Ovary (tissue), 9 donors: ENCODE measurements around the gene MPPED1. TPM values are rescaled to one million over a fixed set of nuclear protein-coding genes. Genes with fewer than 3 reads are reported as not detected.

Experiments
- DNase-seq, 5 donors: peaks; one replicate each; pipeline ENCODE4 v3.0.0-alpha.2; 2019 to 2020
- H3K27ac ChIP-seq, 2 donors: fragments of 200-600 bp; one replicate each; pipeline versions ENCODE4 v1.5.1 to v1.8.0; 2019 to 2022
- H3K27me3 ChIP-seq: fragments of 200-600 bp; one replicate; pipeline ENCODE4 v1.8.0; 2022
- H3K36me3 ChIP-seq: fragments of 200-600 bp; sonication (generic); one replicate; pipeline ENCODE4 v1.5.1; 2019
- H3K4me1 ChIP-seq: one replicate; pipeline ENCODE4 v1.8.1; 2013; ENCODE audit warnings: mild to moderate bottlenecking, moderate library complexity; ENCODE audit not compliant: insufficient read depth
- H3K4me3 ChIP-seq: fragments of 200-600 bp; sonication (generic); one replicate; pipeline ENCODE4 v1.5.1; 2017
- H3K9me3 ChIP-seq, 2 donors: fragments of 200-600 bp in 1 of 2; sonication (generic) in 1 of 2; one replicate each; pipeline versions ENCODE4 v1.5.1 to v1.8.1; 2013 to 2019; ENCODE audit warnings: mild to moderate bottlenecking in 1 of 2, moderate library complexity in 1 of 2
- EP300 ChIP-seq: sonication (generic); formaldehyde crosslinking; IDR thresholded peaks from one replicate; pipeline ENCODE4 v1.6.1; 2017; ENCODE audit warnings: antibody characterized with exemption
- POLR2A ChIP-seq: fragments of 450-650 bp; IDR thresholded peaks from one replicate; pipeline ENCODE4 v1.6.1; 2017; ENCODE audit warnings: antibody characterized with exemption, mild to moderate bottlenecking, moderate library complexity
- WGBS, 3 donors: extraction: QIAGEN DNeasy Blood & Tissue Kit in 1 of 3; methylation state at CpG; one replicate each; pipeline versions ENCODE4 v1.1.5 to v1.1.7; 2013 to 2017; 5-methylcytosine and 5-hydroxymethylcytosine counted together
- intact Hi-C, 4 donors: fragments of 100-400 bp; cut with DNase I; formaldehyde crosslinking; loops; one replicate each; pipeline versions ENCODE4 v1.11.0 to v1.15.1; 2022 to 2023
- polyA plus RNA-seq, 2 donors: library from polyadenylated mRNA; stranded (reverse); fragments of 200-250 nt in 1 of 2; fragments of 350-450 nt in 1 of 2; fragmentation: Illumina TruSeq in 1 of 2; extraction: RNeasy Lipid Tissue Mini Kit (QIAGEN cat#74804) in 1 of 2; gene quantifications; one replicate each; pipeline ENCODE4 v1.2.3, GENCODE V29; 2013 to 2014
- total RNA-seq, 7 donors: library from RNA; depleted of rRNA in 2 of 7; stranded (reverse); fragments of >200 nt in 2 of 7; fragmentation: NEBNext Ultra II Directional in 3 of 7; extraction: Animal tissue kit (Norgen Biotek cat#: 25700) in 3 of 7; gene quantifications; one replicate each; pipeline versions ENCODE4 v1.1.0 to v1.2.4, GENCODE V29; 2016 to 2023
- TF ChIP-seq, protein P1 (sequence below), 3 donors: fragments of 450-650 bp in 2 of 3; fragments of 200-600 bp in 1 of 3; IDR thresholded peaks; one replicate each; pipeline versions ENCODE4 v1.5.1 to v1.8.0; 2016 to 2022; ENCODE audit warnings: antibody characterized with exemption in 3 of 3, mild to moderate bottlenecking in 1 of 3
- donor health status: DM: no; HTN: no; CAD: no; lungs with moderate emphysema.
- donor health status: DM: no; HTN: no; CAD: no.
- donor health status: Bipolar disorder and iron deficiency.
- donor health status: DM: yes; HTN: yes; CAD: no.
- donor health status: DM: no; HTN: no; CAD: no.
- donor health status: DM: yes; HTN: yes; CAD: no.

MPPED1 gene
- total and polyA plus RNA-seq, 9 donors, result 0.45 to 4.1 (median 2.1) TPM

DNA sequence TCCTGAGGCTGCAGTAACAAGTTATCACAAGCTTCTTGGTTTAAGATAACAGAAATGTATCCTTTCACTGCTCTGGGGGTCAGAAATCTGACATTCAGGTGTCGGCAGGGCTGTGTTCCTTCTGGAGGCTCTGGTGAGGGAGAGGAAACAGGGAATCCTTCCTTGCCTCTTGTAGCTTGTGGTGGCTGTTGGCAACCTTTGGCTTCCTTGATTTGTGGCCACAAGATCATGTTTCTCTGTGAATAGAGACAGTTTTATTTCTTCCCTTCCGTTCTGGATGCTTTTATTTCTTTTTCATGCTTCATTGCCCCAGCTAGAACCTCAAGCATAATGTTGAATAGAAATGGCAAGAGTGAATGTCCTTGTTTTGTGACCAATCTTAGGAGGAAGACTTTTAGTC lies 44.0 kb downstream of the MPPED1 start:
- no peaks in the 10 kb centered on the region for H3K27me3 ChIP-seq
- no peaks in the 10 kb centered on the region for H3K36me3 ChIP-seq
- H3K4me3 ChIP-seq, result no peak overlapping the region
- DNase-seq, result no peak
- H3K27ac ChIP-seq, result no peak overlapping the region
- intact Hi-C loops, result no loop called here
- 40 to 48% (median 46%) methylated on average over 2 of the region's 2 CpGs for WGBS, 3 donors
- no peaks in the 10 kb centered on the region for H3K9me3 ChIP-seq
- TF ChIP-seq, protein P1, sequence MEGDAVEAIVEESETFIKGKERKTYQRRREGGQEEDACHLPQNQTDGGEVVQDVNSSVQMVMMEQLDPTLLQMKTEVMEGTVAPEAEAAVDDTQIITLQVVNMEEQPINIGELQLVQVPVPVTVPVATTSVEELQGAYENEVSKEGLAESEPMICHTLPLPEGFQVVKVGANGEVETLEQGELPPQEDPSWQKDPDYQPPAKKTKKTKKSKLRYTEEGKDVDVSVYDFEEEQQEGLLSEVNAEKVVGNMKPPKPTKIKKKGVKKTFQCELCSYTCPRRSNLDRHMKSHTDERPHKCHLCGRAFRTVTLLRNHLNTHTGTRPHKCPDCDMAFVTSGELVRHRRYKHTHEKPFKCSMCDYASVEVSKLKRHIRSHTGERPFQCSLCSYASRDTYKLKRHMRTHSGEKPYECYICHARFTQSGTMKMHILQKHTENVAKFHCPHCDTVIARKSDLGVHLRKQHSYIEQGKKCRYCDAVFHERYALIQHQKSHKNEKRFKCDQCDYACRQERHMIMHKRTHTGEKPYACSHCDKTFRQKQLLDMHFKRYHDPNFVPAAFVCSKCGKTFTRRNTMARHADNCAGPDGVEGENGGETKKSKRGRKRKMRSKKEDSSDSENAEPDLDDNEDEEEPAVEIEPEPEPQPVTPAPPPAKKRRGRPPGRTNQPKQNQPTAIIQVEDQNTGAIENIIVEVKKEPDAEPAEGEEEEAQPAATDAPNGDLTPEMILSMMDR (IDR thresholded peaks at IDR 0.05), result no peak
- TF ChIP-seq EP300 (no peak), POLR2A (no peak)
- no peaks in the 10 kb centered on the region for H3K4me1 ChIP-seq

DNA sequence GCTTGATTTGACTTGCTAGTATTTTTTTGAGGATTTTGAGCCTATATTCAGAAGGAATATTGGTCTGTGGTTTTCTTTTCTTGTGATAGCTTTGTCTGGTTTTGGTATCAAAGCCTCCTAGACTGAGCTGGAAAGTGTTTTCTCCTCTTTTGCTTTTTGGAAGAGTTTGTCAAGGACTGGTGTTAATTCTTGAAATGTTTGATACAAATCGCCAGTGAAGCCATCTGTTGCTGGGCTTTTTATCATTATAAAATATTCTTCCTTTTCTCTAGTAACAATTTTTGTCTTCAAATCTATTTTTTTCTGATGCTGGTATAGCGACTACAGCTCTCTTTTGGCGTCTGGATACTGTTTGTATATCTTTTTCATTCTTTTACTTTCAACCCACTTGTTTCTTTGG lies 45.2 kb downstream of the MPPED1 start:
- Histone ChIP-seq H3K36me3 (no peaks in the 10 kb centered on the region), H3K9me3 (peaks cover 0 to 3% of the 10 kb centered on the region in 2 donors), H3K27me3 (no peaks in the 10 kb centered on the region), H3K4me3 (no peak overlapping the region), H3K27ac (no peak overlapping the region), H3K4me1 (no peaks in the 10 kb centered on the region)
- TF ChIP-seq EP300, result no peak
- TF ChIP-seq POLR2A, result no peak
- TF ChIP-seq, protein P1 (IDR thresholded peaks at IDR 0.05), result no peak
- no peak for DNase-seq
- 80 to 82% (median 82%) methylated on average over 3 of the region's 3 CpGs for WGBS, 3 donors
- intact Hi-C loops, result no loop called here

DNA sequence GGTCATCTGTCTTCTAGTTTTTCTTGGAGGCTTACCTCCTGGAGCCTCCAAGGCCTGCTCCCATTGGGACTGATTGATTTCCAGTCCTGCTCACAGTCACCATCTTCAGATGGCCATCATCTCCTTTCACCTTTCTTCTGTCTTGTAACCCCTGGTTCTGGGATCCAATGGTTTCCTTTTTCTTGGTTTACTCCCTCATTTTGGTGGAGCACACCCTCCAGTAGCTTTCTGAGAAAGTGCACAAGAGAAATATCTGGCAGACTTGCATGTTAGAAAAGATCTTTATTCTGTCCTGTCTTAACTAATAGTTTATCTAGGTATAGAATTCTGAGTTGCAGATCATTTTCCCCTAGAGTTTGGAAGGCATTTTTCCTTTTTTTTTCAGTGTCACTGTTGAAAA lies 50.9 kb downstream of the MPPED1 start:
- Histone ChIP-seq H3K4me1 (peaks cover 2% of the 10 kb centered on the region), H3K9me3 (peaks cover 0 to 3% of the 10 kb centered on the region in 2 donors), H3K4me3 (no peak overlapping the region), H3K36me3 (no peaks in the 10 kb centered on the region), H3K27ac (no peak overlapping the region), H3K27me3 (no peaks in the 10 kb centered on the region)
- intact Hi-C loops, result no loop called here
- TF ChIP-seq, protein P1 (IDR thresholded peaks at IDR 0.05), result no peak
- TF ChIP-seq POLR2A, result no peak
- no peak for TF ChIP-seq EP300
- DNase-seq, result no peak

DNA sequence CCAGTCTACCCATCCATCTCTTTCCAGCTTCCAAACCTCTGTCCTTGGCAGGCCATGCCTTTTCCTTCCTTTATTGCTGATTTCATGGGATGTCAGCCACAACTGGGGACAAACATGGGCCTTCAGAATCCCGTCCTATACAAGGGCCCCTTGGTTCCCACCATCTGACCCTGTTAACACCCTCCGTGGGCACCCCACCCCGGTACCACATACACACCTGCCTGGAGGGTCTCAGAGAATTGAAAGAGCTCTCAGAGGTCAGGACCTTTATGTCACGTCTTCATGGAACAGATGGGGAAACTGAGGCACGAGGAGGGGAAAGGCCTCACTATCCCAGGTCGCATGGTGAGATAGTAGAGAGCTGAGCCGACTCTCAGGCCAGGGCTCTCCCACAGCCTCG lies 53.0 kb downstream of the MPPED1 start:
- H3K9me3 ChIP-seq, result peaks cover 0 to 3% of the 10 kb centered on the region in 2 donors
- no peaks in the 10 kb centered on the region for H3K36me3 ChIP-seq
- no peak overlapping the region for H3K4me3 ChIP-seq
- intact Hi-C loops, result no loop called here
- H3K4me1 ChIP-seq, result peaks cover 2% of the 10 kb centered on the region
- TF ChIP-seq, protein P1 (IDR thresholded peaks at IDR 0.05), result no peak
- TF ChIP-seq EP300, result no peak
- TF ChIP-seq POLR2A, result no peak
- no peak overlapping the region for H3K27ac ChIP-seq
- no peak for DNase-seq
- 82 to 86% (median 86%) methylated on average over 8 of the region's 8 CpGs for WGBS, 3 donors
- no peaks in the 10 kb centered on the region for H3K27me3 ChIP-seq
